H9 (cell line): ENCODE data around the gene GSE1. TPM values are rescaled to one million over a fixed set of nuclear protein-coding genes. Genes with fewer than 3 reads are reported as not detected.

Experiments used
- DNase-seq: peaks from one replicate; pipeline ENCODE4 v3.0.0-alpha.2; 2017
- H2AFZ ChIP-seq: one replicate; pipeline ENCODE4 v1.6.1; 2013; ENCODE audit warnings: mild to moderate bottlenecking, low read length, control low read depth, moderate library complexity
- H2AK5ac ChIP-seq: 2 replicates; pipeline ENCODE4 v1.6.1; 2013; ENCODE audit warnings: low read length, control low read depth, mixed read lengths; ENCODE audit not compliant: insufficient read length
- H2BK120ac ChIP-seq: one replicate; pipeline ENCODE4 v1.6.1; 2013; ENCODE audit warnings: low read depth, mild to moderate bottlenecking, low read length, control low read depth, inconsistent platforms; ENCODE audit not compliant: poor library complexity, severe bottlenecking
- H2BK12ac ChIP-seq: 2 replicates; pipeline ENCODE4 v1.6.1; 2013; ENCODE audit warnings: low read length, control low read depth, mixed read lengths, low read depth; ENCODE audit not compliant: insufficient read length
- H2BK15ac ChIP-seq: 2 replicates; pipeline ENCODE4 v1.6.1; 2013; ENCODE audit warnings: low read depth, low read length, control low read depth
- H2BK20ac ChIP-seq: one replicate; pipeline ENCODE4 v1.6.1; 2013; ENCODE audit warnings: low read depth, mild to moderate bottlenecking, low read length, control low read depth, inconsistent platforms; ENCODE audit not compliant: poor library complexity, severe bottlenecking
- H2BK5ac ChIP-seq: 2 replicates; pipeline ENCODE4 v1.6.1; 2013; ENCODE audit warnings: low read length, control low read depth, mixed read lengths; ENCODE audit not compliant: insufficient read length
- H3K14ac ChIP-seq: 2 replicates; pipeline ENCODE4 v1.6.1; 2013; ENCODE audit warnings: low read length, control low read depth; ENCODE audit not compliant: insufficient read depth
- H3K18ac ChIP-seq: 2 replicates; pipeline ENCODE4 v1.6.1; 2013; ENCODE audit warnings: low read depth, mild to moderate bottlenecking, mixed read lengths, low read length, control low read depth; ENCODE audit not compliant: insufficient read length
- H3K23ac ChIP-seq: 2 replicates; pipeline ENCODE4 v1.6.1; 2013; ENCODE audit warnings: low read length, control low read depth, mixed read lengths, low read depth; ENCODE audit not compliant: insufficient read length
- H3K23me2 ChIP-seq: 2 replicates; pipeline ENCODE4 v1.6.1; 2013; ENCODE audit warnings: low read depth, mild to moderate bottlenecking, mixed read lengths, low read length, control low read depth; ENCODE audit not compliant: insufficient read length, poor library complexity, severe bottlenecking
- H3K27ac ChIP-seq: 2 replicates; pipeline ENCODE4 v1.5.1; 2013; ENCODE audit warnings: low read length, control low read depth, mixed read lengths, low read depth; ENCODE audit not compliant: insufficient read length
- H3K27me3 ChIP-seq: 2 replicates; pipeline ENCODE4 v1.6.1; 2013; ENCODE audit warnings: low read length, control low read depth, inconsistent platforms; ENCODE audit not compliant: insufficient read depth
- H3K4ac ChIP-seq: 2 replicates; pipeline ENCODE4 v1.6.1; 2013; ENCODE audit warnings: low read depth, mild to moderate bottlenecking, control low read depth, inconsistent platforms, low read length, moderate library complexity
- H3K4me1 ChIP-seq: 2 replicates; pipeline ENCODE4 v1.6.1; 2013; ENCODE audit warnings: low read length, control low read depth, inconsistent platforms; ENCODE audit not compliant: insufficient read depth
- H3K4me2 ChIP-seq: 2 replicates; pipeline ENCODE4 v1.6.1; 2013; ENCODE audit warnings: low read length, control low read depth, mixed read lengths; ENCODE audit not compliant: insufficient read length, insufficient read depth
- H3K56ac ChIP-seq: 2 replicates; pipeline ENCODE4 v1.6.1; 2013; ENCODE audit warnings: low read depth, mild to moderate bottlenecking, mixed read lengths, low read length, control low read depth; ENCODE audit not compliant: insufficient read length
- H3K79me1 ChIP-seq: 2 replicates; pipeline ENCODE4 v1.6.1; 2013; ENCODE audit warnings: low read depth, mild to moderate bottlenecking, moderate library complexity, low read length, control low read depth, inconsistent platforms; ENCODE audit not compliant: insufficient read depth, poor library complexity, severe bottlenecking
- H3K79me2 ChIP-seq: 2 replicates; pipeline ENCODE4 v1.6.1; 2013; ENCODE audit warnings: low read length, control low read depth, inconsistent platforms; ENCODE audit not compliant: insufficient read depth
- H3K9ac ChIP-seq: 2 replicates; pipeline ENCODE4 v1.6.1; 2013; ENCODE audit warnings: low read length, control low read depth, mixed read lengths; ENCODE audit not compliant: insufficient read length; ENCODE audit errors: extremely low read depth
- H3K9me3 ChIP-seq: one replicate; pipeline ENCODE4 v1.6.1; 2013; ENCODE audit warnings: low read depth, low read length, inconsistent platforms; ENCODE audit not compliant: control insufficient read depth
- H3T11ph ChIP-seq: one replicate; pipeline ENCODE4 v1.6.1; 2013; ENCODE audit warnings: mild to moderate bottlenecking, low read length, control low read depth, inconsistent platforms
- H4K20me1 ChIP-seq: one replicate; pipeline ENCODE4 v1.6.1; 2013; ENCODE audit not compliant: control insufficient read depth, insufficient read length, insufficient read depth
- H4K5ac ChIP-seq: 2 replicates; pipeline ENCODE4 v1.6.1; 2013; ENCODE audit warnings: low read depth, mild to moderate bottlenecking, mixed read lengths, low read length, control low read depth; ENCODE audit not compliant: insufficient read length
- H4K8ac ChIP-seq: replicated peaks from 2 replicates; pipeline ENCODE4 v1.6.1; 2013; ENCODE audit warnings: low read length, control low read depth, mixed read lengths, low read depth; ENCODE audit not compliant: insufficient read length
- H4K91ac ChIP-seq: 2 replicates; pipeline ENCODE4 v1.6.1; 2013; ENCODE audit warnings: low read depth, mild to moderate bottlenecking, moderate library complexity, mixed read lengths, low read length, control low read depth; ENCODE audit not compliant: insufficient read length
- H3K27ac Mint-ChIP-seq, 3 experiments: 2 replicates in 2 of 3; 3 replicates in 1 of 3; pipeline ENCODE4 v1.8.0; 2020 to 2021; ENCODE audit warnings: mixed read lengths in 3 of 3, mild to moderate bottlenecking in 1 of 3, moderate library complexity in 1 of 3
- H3K27me3 Mint-ChIP-seq: 2 replicates; pipeline ENCODE4 v1.8.0; 2021; ENCODE audit warnings: low read depth, mild to moderate bottlenecking, moderate library complexity, mixed read lengths
- H3K36me3 Mint-ChIP-seq, 3 experiments: 2 replicates in 2 of 3; 3 replicates in 1 of 3; pipeline ENCODE4 v1.8.0; 2020 to 2021; ENCODE audit warnings: low read depth in 3 of 3, mixed read lengths in 3 of 3; ENCODE audit not compliant: insufficient read depth in 1 of 3
- H3K4me1 Mint-ChIP-seq, 2 experiments: 2 replicates each; pipeline ENCODE4 v1.8.0; 2020; ENCODE audit warnings: mixed read lengths in 2 of 2
- H3K4me3 Mint-ChIP-seq, 2 experiments: 2 replicates in 1 of 2; 3 replicates in 1 of 2; pipeline ENCODE4 v1.8.0; 2020 to 2021; ENCODE audit warnings: mild to moderate bottlenecking in 2 of 2, mixed read lengths in 2 of 2, moderate library complexity in 1 of 2
- H3K9me3 Mint-ChIP-seq, 2 experiments: 2 replicates in 1 of 2; 3 replicates in 1 of 2; pipeline ENCODE4 v1.8.0; 2020; ENCODE audit warnings: mild to moderate bottlenecking in 2 of 2, mixed read lengths in 2 of 2, moderate library complexity in 1 of 2
- WGBS: extraction: QIAGEN DNeasy Blood & Tissue Kit; methylation state at CpG from one replicate; pipeline ENCODE4 v1.1.7; 2013; ENCODE audit warnings: missing lambda C conversion rate, low lambda C conversion rate, mixed read lengths; ENCODE audit not compliant: insufficient read length; ENCODE audit errors: extremely low coverage; 5-methylcytosine and 5-hydroxymethylcytosine counted together
- total RNA-seq: library from RNA; stranded (reverse); gene quantifications from 2 replicates; pipeline ENCODE4 v1.2.1, GENCODE V29; 2021
- TF ChIP-seq, protein P1 (sequence below): fragments of 200-600 bp; sonication (generic); conservative IDR thresholded peaks from 3 replicates; pipeline ENCODE4 v1.8.0; 2021; ENCODE audit warnings: antibody characterized with exemption, mild to moderate bottlenecking

The GSE1 gene
- total RNA-seq, 1 experiment from 2014 or later: 125 TPM

DNA sequence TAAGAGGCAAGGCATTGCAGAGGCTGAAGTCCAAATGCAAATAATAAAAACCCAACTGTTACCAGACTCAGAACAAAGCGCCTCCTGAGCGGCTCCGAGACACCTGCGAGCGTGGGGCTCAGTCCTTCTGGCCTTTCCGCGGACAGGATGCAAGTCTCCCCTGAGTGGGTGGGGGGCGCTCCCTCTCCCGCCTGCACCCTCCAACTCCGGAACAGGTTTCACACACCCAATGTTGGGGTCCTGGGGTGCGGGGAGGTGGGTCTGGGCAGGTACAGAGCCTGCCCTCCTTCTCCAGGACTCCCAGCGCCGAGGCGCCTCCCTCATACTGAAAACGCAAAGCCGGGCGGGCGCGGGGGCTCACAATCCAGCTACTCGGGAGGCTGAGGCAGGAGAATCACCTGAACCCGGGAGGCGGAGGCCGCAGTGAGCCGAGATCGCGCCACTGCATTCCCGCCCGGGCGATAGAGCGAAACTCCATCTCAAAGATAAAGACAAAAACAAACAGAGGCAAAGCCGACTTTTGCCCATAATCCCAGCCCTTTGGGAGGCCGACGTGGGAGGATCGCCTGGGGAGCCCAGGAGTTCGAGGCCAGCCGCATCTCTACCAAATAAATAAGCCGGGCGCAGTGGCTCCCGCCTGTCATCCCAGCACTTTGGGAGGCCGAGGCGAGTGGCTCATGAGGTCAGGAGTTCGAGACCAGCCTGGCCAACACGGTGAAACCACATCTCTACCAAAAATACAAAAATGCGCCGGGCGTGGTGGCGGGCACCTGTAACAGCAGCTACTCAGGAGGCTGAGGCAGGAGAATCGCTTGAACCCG, 74.7 kb downstream of the GSE1 start:
- H2BK120ac ChIP-seq: no peak overlapping the region
- H3K4me3 Mint-ChIP-seq: peak overlapping the region; percentile 78 to 89
- no peak overlapping the region for H2BK5ac ChIP-seq
- H3T11ph ChIP-seq: no peak overlapping the region
- no peak overlapping the region for H3K23ac ChIP-seq
- H3K36me3 Mint-ChIP-seq: peaks cover 3 to 36% (median 35%) of the 10 kb centered on the region in 3 experiments; a peak in 6 of 7 replicates
- no peak overlapping the region for H3K18ac ChIP-seq
- peak overlapping the region; percentile 36 for H3K4me2 ChIP-seq
- H3K4me1 Mint-ChIP-seq: peaks cover 14 to 30% of the 10 kb centered on the region in 2 experiments
- TF ChIP-seq, protein P1, sequence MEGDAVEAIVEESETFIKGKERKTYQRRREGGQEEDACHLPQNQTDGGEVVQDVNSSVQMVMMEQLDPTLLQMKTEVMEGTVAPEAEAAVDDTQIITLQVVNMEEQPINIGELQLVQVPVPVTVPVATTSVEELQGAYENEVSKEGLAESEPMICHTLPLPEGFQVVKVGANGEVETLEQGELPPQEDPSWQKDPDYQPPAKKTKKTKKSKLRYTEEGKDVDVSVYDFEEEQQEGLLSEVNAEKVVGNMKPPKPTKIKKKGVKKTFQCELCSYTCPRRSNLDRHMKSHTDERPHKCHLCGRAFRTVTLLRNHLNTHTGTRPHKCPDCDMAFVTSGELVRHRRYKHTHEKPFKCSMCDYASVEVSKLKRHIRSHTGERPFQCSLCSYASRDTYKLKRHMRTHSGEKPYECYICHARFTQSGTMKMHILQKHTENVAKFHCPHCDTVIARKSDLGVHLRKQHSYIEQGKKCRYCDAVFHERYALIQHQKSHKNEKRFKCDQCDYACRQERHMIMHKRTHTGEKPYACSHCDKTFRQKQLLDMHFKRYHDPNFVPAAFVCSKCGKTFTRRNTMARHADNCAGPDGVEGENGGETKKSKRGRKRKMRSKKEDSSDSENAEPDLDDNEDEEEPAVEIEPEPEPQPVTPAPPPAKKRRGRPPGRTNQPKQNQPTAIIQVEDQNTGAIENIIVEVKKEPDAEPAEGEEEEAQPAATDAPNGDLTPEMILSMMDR: 0 out of 3 replicates have a peak, but pooled peaks have one; percentile 13
- no peak overlapping the region; a peak in 1 of 7 replicates for H3K27ac Mint-ChIP-seq
- DNase-seq: no peak
- H3K27ac ChIP-seq: no peak overlapping the region
- H2AFZ ChIP-seq: no peak overlapping the region
- peak overlapping the region; percentile 64 for H3K9ac ChIP-seq
- H3K23me2 ChIP-seq: no peaks in the 10 kb centered on the region
- H3K4me1 ChIP-seq: no peaks in the 10 kb centered on the region; the same call in 1 of the 2 replicates
- no peak overlapping the region for H4K5ac ChIP-seq
- H4K20me1 ChIP-seq: no peaks in the 10 kb centered on the region
- H2AK5ac ChIP-seq: no peak overlapping the region
- H2BK20ac ChIP-seq: no peak overlapping the region
- no peak overlapping the region for H3K56ac ChIP-seq
- no peaks in the 10 kb centered on the region for H3K9me3 ChIP-seq
- no peak overlapping the region for H2BK15ac ChIP-seq
- H3K9me3 Mint-ChIP-seq: no peaks in the 10 kb centered on the region
- no peak overlapping the region for H3K4ac ChIP-seq
- H3K79me1 ChIP-seq: no peaks in the 10 kb centered on the region
- H2BK12ac ChIP-seq: no peak overlapping the region
- no CpG with 5 or more reads among the region's 49 CpGs for WGBS
- no peaks in the 10 kb centered on the region for H3K27me3 ChIP-seq
- H3K27me3 Mint-ChIP-seq: peaks cover 23% of the 10 kb centered on the region
- H4K91ac ChIP-seq: no peak overlapping the region
- H3K14ac ChIP-seq: no peak overlapping the region
- no peak overlapping the region for H4K8ac ChIP-seq
- H3K79me2 ChIP-seq: peaks cover 3% of the 10 kb centered on the region; the same call in 1 of the 2 replicates
